Measurements from ENCODE around the gene TRIM26.

- TF ChIP-seq, protein P1, sequence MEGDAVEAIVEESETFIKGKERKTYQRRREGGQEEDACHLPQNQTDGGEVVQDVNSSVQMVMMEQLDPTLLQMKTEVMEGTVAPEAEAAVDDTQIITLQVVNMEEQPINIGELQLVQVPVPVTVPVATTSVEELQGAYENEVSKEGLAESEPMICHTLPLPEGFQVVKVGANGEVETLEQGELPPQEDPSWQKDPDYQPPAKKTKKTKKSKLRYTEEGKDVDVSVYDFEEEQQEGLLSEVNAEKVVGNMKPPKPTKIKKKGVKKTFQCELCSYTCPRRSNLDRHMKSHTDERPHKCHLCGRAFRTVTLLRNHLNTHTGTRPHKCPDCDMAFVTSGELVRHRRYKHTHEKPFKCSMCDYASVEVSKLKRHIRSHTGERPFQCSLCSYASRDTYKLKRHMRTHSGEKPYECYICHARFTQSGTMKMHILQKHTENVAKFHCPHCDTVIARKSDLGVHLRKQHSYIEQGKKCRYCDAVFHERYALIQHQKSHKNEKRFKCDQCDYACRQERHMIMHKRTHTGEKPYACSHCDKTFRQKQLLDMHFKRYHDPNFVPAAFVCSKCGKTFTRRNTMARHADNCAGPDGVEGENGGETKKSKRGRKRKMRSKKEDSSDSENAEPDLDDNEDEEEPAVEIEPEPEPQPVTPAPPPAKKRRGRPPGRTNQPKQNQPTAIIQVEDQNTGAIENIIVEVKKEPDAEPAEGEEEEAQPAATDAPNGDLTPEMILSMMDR (IDR thresholded peaks at IDR 0.05): no peak
- TF ChIP-seq POLR2A (IDR thresholded peaks at IDR 0.05): no peak
These were observed 76.5 kb downstream of the TRIM26 start for GRCh38 chr6:30136570-30137286.
